H1 (cell line): ENCODE data around the gene RNASE13.

Source experiments
- CTCF ChIP-seq, 3 experiments: IDR thresholded peaks; 1 replicate in 2 of 3; 2 replicates in 1 of 3; pipeline versions ENCODE4 v1.5.1 to v1.6.1; 2011; ENCODE audit warnings: low read length in 3 of 3, mild to moderate bottlenecking in 3 of 3, inconsistent platforms in 2 of 3, low read depth in 1 of 3, moderate library complexity in 1 of 3; ENCODE audit not compliant: insufficient read depth in 1 of 3; ENCODE audit errors: control extremely low read depth in 1 of 3
- EGR1 ChIP-seq: IDR thresholded peaks from 2 replicates; pipeline ENCODE4 v1.6.1; 2011; ENCODE audit warnings: low read depth, low read length, borderline replicate concordance
- HDAC2 ChIP-seq, 2 experiments: fragments of 300-600 bp in 1 of 2; sonication (generic) in 1 of 2; IDR thresholded peaks; 2 replicates each; pipeline ENCODE4 v1.6.1; 2011 to 2012; ENCODE audit warnings: low read depth in 2 of 2, low read length in 2 of 2, mild to moderate bottlenecking in 2 of 2, moderate library complexity in 2 of 2, borderline replicate concordance in 1 of 2, inconsistent platforms in 1 of 2
- POLR2A ChIP-seq, 2 experiments: IDR thresholded peaks; 1 replicate in 1 of 2; 2 replicates in 1 of 2; pipeline ENCODE4 v1.6.1; 2011; ENCODE audit warnings: low read depth in 2 of 2, low read length in 2 of 2, mild to moderate bottlenecking in 2 of 2; ENCODE audit errors: control extremely low read depth in 1 of 2
- RAD21 ChIP-seq, 2 experiments: IDR thresholded peaks in 1 of 2; conservative IDR thresholded peaks in 1 of 2; 2 replicates each; pipeline ENCODE4 v1.6.1; 2011; ENCODE audit warnings: low read depth in 2 of 2, low read length in 2 of 2, improper control_type of control experiment in 1 of 2, inconsistent platforms in 1 of 2, mild to moderate bottlenecking in 1 of 2, moderate library complexity in 1 of 2
- SIN3A ChIP-seq, 2 experiments: IDR thresholded peaks in 1 of 2; conservative IDR thresholded peaks in 1 of 2; 2 replicates each; pipeline ENCODE4 v1.6.1; 2011 to 2012; ENCODE audit warnings: low read length in 2 of 2, improper control_type of control experiment in 1 of 2, low read depth in 1 of 2, mild to moderate bottlenecking in 1 of 2

GRCh38 chr14:21054768-21055145, 20.1 kb upstream of the RNASE13 start:
- TF ChIP-seq CTCF (IDR thresholded peaks at IDR 0.05; ENCODE audit: control extremely low read depth in 1 of 3, insufficient read depth in 1 of 3, low read depth in 1 of 3, low read length in 3 of 3) (no peak), POLR2A (IDR thresholded peaks at IDR 0.05; ENCODE audit: control extremely low read depth in 1 of 2, low read depth in 2 of 2, low read length in 2 of 2) (no peak), EGR1 (no peak), RAD21 (IDR thresholded peaks at IDR 0.05 in 1 of 2, conservative IDR thresholded peaks at IDR 0.05 in 1 of 2; ENCODE audit: low read depth in 2 of 2, low read length in 2 of 2) (no peak), SIN3A (conservative IDR thresholded peaks at IDR 0.05 in 1 of 2, IDR thresholded peaks at IDR 0.05 in 1 of 2; ENCODE audit: low read depth in 1 of 2, low read length in 2 of 2) (no peak), HDAC2 (IDR thresholded peaks at IDR 0.05; ENCODE audit: borderline replicate concordance in 1 of 2, low read depth in 2 of 2, low read length in 2 of 2) (no peak)
